CD8-positive, alpha-beta memory T cell (primary cell): ENCODE data around the gene UST. TPM values are rescaled to one million over a fixed set of nuclear protein-coding genes. Genes with fewer than 3 reads are reported as not detected.
A peak's percentile ranks its signal among the peaks of the same experiment; 100 is the strongest.

ENCODE experiments used
- CTCF ChIA-PET: fragments of 350-600 bp; sonication (Branson Sonifier 250); formaldehyde crosslinking; loops from one replicate; lab custom pipeline; 2021; ENCODE audit warnings: antibody characterized with exemption; lab: Charles Lee
- POLR2A ChIA-PET: fragments of 350-600 bp; sonication (Branson Sonifier 250); formaldehyde crosslinking; loops from one replicate; lab custom pipeline; 2021; ENCODE audit warnings: antibody characterized with exemption; lab: Charles Lee
- DNase-seq, 5 donors: peaks; one replicate each; pipeline versions ENCODE4 v3.0.0 to v3.0.0-alpha.2; 2020 to 2022; ENCODE audit warnings: mixed read lengths in 1 of 5
- H3K27ac ChIP-seq: one replicate; pipeline ENCODE4 v1.7.0; 2013; ENCODE audit warnings: low read depth, mild to moderate bottlenecking, low read length, moderate library complexity
- H3K27me3 ChIP-seq: 2 replicates; pipeline ENCODE4 v1.7.0; 2013; ENCODE audit warnings: low read length, mild to moderate bottlenecking; ENCODE audit not compliant: insufficient read depth, poor library complexity, severe bottlenecking
- H3K36me3 ChIP-seq: 2 replicates; pipeline ENCODE4 v1.7.0; 2013; ENCODE audit warnings: mild to moderate bottlenecking, low read length, moderate library complexity; ENCODE audit not compliant: insufficient read depth
- H3K4me1 ChIP-seq: 2 replicates; pipeline ENCODE4 v1.7.0; 2013; ENCODE audit warnings: mild to moderate bottlenecking, low read length, moderate library complexity; ENCODE audit not compliant: insufficient read depth
- H3K4me3 ChIP-seq: 2 replicates; pipeline ENCODE4 v1.7.0; 2013; ENCODE audit warnings: mild to moderate bottlenecking, low read length
- H3K9me3 ChIP-seq: 2 replicates; pipeline ENCODE4 v1.7.0; 2013; ENCODE audit warnings: mild to moderate bottlenecking, low read length
- H3K27ac Mint-ChIP-seq, 8 donors: one replicate each; pipeline ENCODE4 v1.8.0; 2020 to 2021; ENCODE audit warnings: mixed read lengths in 8 of 8, mild to moderate bottlenecking in 6 of 8, inconsistent platforms in 3 of 8, moderate library complexity in 3 of 8
- H3K27me3 Mint-ChIP-seq, 2 donors: one replicate each; pipeline ENCODE4 v1.8.0; 2020 to 2021; ENCODE audit warnings: mixed read lengths in 2 of 2, mild to moderate bottlenecking in 1 of 2, moderate library complexity in 1 of 2
- H3K36me3 Mint-ChIP-seq, 3 donors: one replicate each; pipeline ENCODE4 v1.8.0; 2020 to 2021; ENCODE audit warnings: mixed read lengths in 3 of 3, inconsistent platforms in 1 of 3, mild to moderate bottlenecking in 1 of 3
- H3K4me1 Mint-ChIP-seq, 3 donors: one replicate each; pipeline ENCODE4 v1.8.0; 2020 to 2021; ENCODE audit warnings: mixed read lengths in 3 of 3, inconsistent platforms in 1 of 3, mild to moderate bottlenecking in 1 of 3
- H3K4me3 Mint-ChIP-seq, 7 donors: one replicate each; pipeline ENCODE4 v1.8.0; 2020 to 2021; ENCODE audit warnings: mixed read lengths in 7 of 7, mild to moderate bottlenecking in 6 of 7, moderate library complexity in 4 of 7, inconsistent platforms in 2 of 7
- H3K9me3 Mint-ChIP-seq, 5 donors: one replicate each; pipeline ENCODE4 v1.8.0; 2020 to 2022; ENCODE audit warnings: mixed read lengths in 5 of 5, mild to moderate bottlenecking in 3 of 5, moderate library complexity in 2 of 5, inconsistent platforms in 1 of 5
- polyA plus RNA-seq: library from polyadenylated mRNA; unstranded; fragments of 300-500 nt; fragmentation: Illumina TruSeq; gene quantifications from one replicate; pipeline ENCODE4 v1.2.3, GENCODE V29; 2021
- total RNA-seq, 2 experiments: library from RNA; stranded (reverse); gene quantifications; one replicate each; pipeline ENCODE4 v1.2.3, GENCODE V29; 2021

Gene UST
- total and polyA plus RNA-seq, 3 experiments from 2014 or later, result 2.4 to 7.8 (median 6.4) TPM

GRCh38 chr6:148925701-148926100 is 178.9 kb downstream of the UST start:
- Mint-ChIP-seq H3K27ac (peak overlapping the region in 1 of 8 donors; percentile 32), H3K36me3 (no peaks in the 10 kb centered on the region), H3K27me3 (peaks cover 0 to 2% of the 10 kb centered on the region in 2 donors), H3K4me1 (no peaks in the 10 kb centered on the region), H3K4me3 (no peak overlapping the region), H3K9me3 (no peaks in the 10 kb centered on the region)
- DNase-seq, result no peak
- Histone ChIP-seq H3K36me3 (no peaks in the 10 kb centered on the region), H3K27ac (no peak overlapping the region), H3K27me3 (no peaks in the 10 kb centered on the region), H3K9me3 (no peaks in the 10 kb centered on the region), H3K4me1 (no peaks in the 10 kb centered on the region), H3K4me3 (no peak overlapping the region)
- POLR2A ChIA-PET, result no interaction called here
- CTCF ChIA-PET, result no interaction called here

- H3K27me3 ChIP-seq, result no peaks in the 10 kb centered on the region
- CTCF ChIA-PET, result no interaction called here
- POLR2A ChIA-PET, result no interaction called here
- H3K27ac Mint-ChIP-seq, result no peak overlapping the region
- H3K36me3 ChIP-seq, result no peaks in the 10 kb centered on the region
- no peak for DNase-seq
- H3K4me3 ChIP-seq, result no peak overlapping the region
- no peak overlapping the region for H3K4me3 Mint-ChIP-seq
- H3K27ac ChIP-seq, result no peak overlapping the region
- H3K9me3 ChIP-seq, result no peaks in the 10 kb centered on the region
- peaks cover 0 to 2% of the 10 kb centered on the region in 2 donors for H3K27me3 Mint-ChIP-seq
- H3K9me3 Mint-ChIP-seq, result no peaks in the 10 kb centered on the region
- no peaks in the 10 kb centered on the region for H3K36me3 Mint-ChIP-seq
- H3K4me1 ChIP-seq, result no peaks in the 10 kb centered on the region
- no peaks in the 10 kb centered on the region for H3K4me1 Mint-ChIP-seq
These were observed 179.6 kb downstream of the UST start for GRCh38 chr6:148926478-148926877.

DNA sequence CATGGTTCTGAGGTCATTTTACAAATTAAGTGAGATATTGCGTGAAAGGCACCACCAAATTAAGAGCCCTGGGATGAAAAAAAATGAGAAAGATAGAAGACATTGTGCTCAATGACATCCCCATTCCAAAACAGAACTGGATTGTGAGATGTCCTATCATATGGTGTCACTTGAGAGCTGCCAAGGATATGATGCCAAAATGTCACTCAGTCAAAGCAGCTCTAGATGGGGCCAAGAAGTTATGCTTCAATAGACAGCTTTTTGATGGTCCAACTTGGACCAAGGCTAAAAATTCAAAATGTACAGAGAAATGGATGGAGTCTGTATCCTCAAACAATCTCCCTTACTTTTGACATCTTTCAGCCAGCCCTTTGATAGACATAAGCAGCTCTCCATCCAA is 180.8 kb downstream of the UST start:
- Histone ChIP-seq H3K4me3 (no peak overlapping the region), H3K27ac (no peak overlapping the region), H3K4me1 (no peaks in the 10 kb centered on the region), H3K36me3 (no peaks in the 10 kb centered on the region), H3K27me3 (no peaks in the 10 kb centered on the region), H3K9me3 (no peaks in the 10 kb centered on the region)
- Mint-ChIP-seq H3K4me3 (no peak overlapping the region), H3K27ac (no peak overlapping the region), H3K36me3 (no peaks in the 10 kb centered on the region), H3K27me3 (peaks cover 0 to 2% of the 10 kb centered on the region in 2 donors), H3K9me3 (no peaks in the 10 kb centered on the region), H3K4me1 (no peaks in the 10 kb centered on the region)
- ChIA-PET CTCF (no interaction called here), POLR2A (no interaction called here)
- DNase-seq, result no peak

GRCh38 chr6:148928811-148929210 is 182.0 kb downstream of the UST start:
- Histone ChIP-seq H3K27me3 (no peaks in the 10 kb centered on the region), H3K4me3 (no peak overlapping the region), H3K4me1 (no peaks in the 10 kb centered on the region), H3K27ac (no peak overlapping the region), H3K9me3 (no peaks in the 10 kb centered on the region), H3K36me3 (no peaks in the 10 kb centered on the region)
- ChIA-PET POLR2A (no interaction called here), CTCF (no interaction called here)
- no peaks in the 10 kb centered on the region for H3K9me3 Mint-ChIP-seq
- H3K4me3 Mint-ChIP-seq, result no peak overlapping the region
- DNase-seq, result no peak
- H3K27ac Mint-ChIP-seq, result no peak overlapping the region
- no peaks in the 10 kb centered on the region for H3K36me3 Mint-ChIP-seq
- H3K4me1 Mint-ChIP-seq, result no peaks in the 10 kb centered on the region
- H3K27me3 Mint-ChIP-seq, result no peaks in the 10 kb centered on the region

- no peaks in the 10 kb centered on the region for H3K4me1 ChIP-seq
- CTCF ChIA-PET, result no interaction called here
These were observed 185.4 kb downstream of the UST start for GRCh38 chr6:148932208-148932607.

GRCh38 chr6:148932731-148933130 is 185.9 kb downstream of the UST start:
- CTCF ChIA-PET, result no interaction called here

More at GRCh38 chr6:148932208-148932607, 185.4 kb downstream of the UST start:
- H3K36me3 Mint-ChIP-seq, result no peaks in the 10 kb centered on the region
- POLR2A ChIA-PET, result no interaction called here
- no peak overlapping the region for H3K27ac ChIP-seq
- H3K4me3 ChIP-seq, result no peak overlapping the region
- no peaks in the 10 kb centered on the region for H3K27me3 Mint-ChIP-seq
- H3K36me3 ChIP-seq, result no peaks in the 10 kb centered on the region
- no peaks in the 10 kb centered on the region for H3K4me1 Mint-ChIP-seq
- H3K4me3 Mint-ChIP-seq, result no peak overlapping the region
- H3K27ac Mint-ChIP-seq, result no peak overlapping the region
- no peaks in the 10 kb centered on the region for H3K9me3 Mint-ChIP-seq
- no peaks in the 10 kb centered on the region for H3K27me3 ChIP-seq
- H3K9me3 ChIP-seq, result no peaks in the 10 kb centered on the region
- no peak for DNase-seq

DNA sequence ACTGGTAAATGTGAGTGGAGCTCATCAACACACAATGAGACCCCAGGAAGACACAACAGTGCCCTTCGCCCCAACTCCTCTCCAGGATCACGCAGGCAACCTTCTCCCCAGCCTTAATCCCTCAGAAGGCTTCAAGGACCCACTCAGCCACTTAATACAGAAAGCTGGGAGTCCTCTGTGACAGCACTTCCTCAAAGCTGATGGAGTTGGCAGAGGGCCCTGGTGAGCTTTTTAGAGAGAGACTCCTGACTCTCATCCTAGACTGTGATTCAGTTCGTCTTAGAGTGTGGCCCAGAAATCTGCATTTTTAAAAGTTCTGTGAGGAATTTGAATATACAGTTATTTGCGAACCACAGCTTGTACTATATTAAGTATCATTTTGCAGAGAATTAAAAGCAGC is 187.7 kb downstream of the UST start:
- POLR2A ChIA-PET, result no interaction called here
- Mint-ChIP-seq H3K27me3 (no peaks in the 10 kb centered on the region), H3K4me3 (no peak overlapping the region), H3K9me3 (no peaks in the 10 kb centered on the region), H3K36me3 (no peaks in the 10 kb centered on the region), H3K27ac (no peak overlapping the region), H3K4me1 (no peaks in the 10 kb centered on the region)
- Histone ChIP-seq H3K4me1 (no peaks in the 10 kb centered on the region), H3K36me3 (no peaks in the 10 kb centered on the region), H3K9me3 (no peaks in the 10 kb centered on the region), H3K4me3 (no peak overlapping the region), H3K27ac (no peak overlapping the region), H3K27me3 (no peaks in the 10 kb centered on the region)
- CTCF ChIA-PET, result no interaction called here
- no peak for DNase-seq

More at GRCh38 chr6:148932731-148933130, 185.9 kb downstream of the UST start:
- Histone ChIP-seq H3K4me1 (no peaks in the 10 kb centered on the region), H3K27me3 (no peaks in the 10 kb centered on the region), H3K9me3 (no peaks in the 10 kb centered on the region), H3K4me3 (no peak overlapping the region), H3K36me3 (no peaks in the 10 kb centered on the region), H3K27ac (no peak overlapping the region)
- Mint-ChIP-seq H3K9me3 (no peaks in the 10 kb centered on the region), H3K4me3 (no peak overlapping the region), H3K27me3 (no peaks in the 10 kb centered on the region), H3K4me1 (no peaks in the 10 kb centered on the region), H3K36me3 (no peaks in the 10 kb centered on the region), H3K27ac (no peak overlapping the region)
- POLR2A ChIA-PET, result no interaction called here
- no peak for DNase-seq

DNA sequence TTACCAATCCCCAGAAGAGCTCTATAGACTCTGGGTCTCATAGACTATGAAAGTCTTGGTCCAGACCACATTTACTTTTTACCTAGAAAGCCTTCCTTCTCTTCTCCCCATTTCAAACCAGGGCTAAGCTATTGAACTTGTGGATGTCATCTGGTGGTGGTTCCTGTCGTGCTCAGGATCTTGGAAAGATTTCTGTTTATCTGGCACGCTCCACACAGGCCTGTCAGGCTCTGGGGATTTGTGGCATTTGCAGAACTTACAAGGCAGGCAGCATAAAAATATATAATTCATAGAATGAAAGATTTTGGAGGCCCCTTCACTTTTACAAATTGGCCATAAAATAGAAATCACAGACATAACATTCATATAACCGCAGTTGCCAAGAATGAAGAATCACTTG is 188.1 kb downstream of the UST start:
- Mint-ChIP-seq H3K4me3 (no peak overlapping the region), H3K27me3 (no peaks in the 10 kb centered on the region), H3K9me3 (no peaks in the 10 kb centered on the region), H3K27ac (no peak overlapping the region), H3K4me1 (no peaks in the 10 kb centered on the region), H3K36me3 (no peaks in the 10 kb centered on the region)
- Histone ChIP-seq H3K36me3 (no peaks in the 10 kb centered on the region), H3K4me1 (no peaks in the 10 kb centered on the region), H3K27ac (no peak overlapping the region), H3K4me3 (no peak overlapping the region), H3K9me3 (no peaks in the 10 kb centered on the region), H3K27me3 (no peaks in the 10 kb centered on the region)
- CTCF ChIA-PET, result no interaction called here
- DNase-seq, result no peak
- POLR2A ChIA-PET, result no interaction called here
